Pericardium fibroblast (primary cell): ENCODE data around the gene PPP2CA. TPM values are rescaled to one million over a fixed set of nuclear protein-coding genes. Genes with fewer than 3 reads are reported as not detected.

Source experiments
- total RNA-seq: library from RNA; depleted of rRNA; stranded (reverse); fragments of >200 nt; gene quantifications from 2 replicates; pipeline ENCODE4 v1.2.3, GENCODE V29; 2015

The PPP2CA gene
- total RNA-seq, result 110 and 136 TPM in 2 replicates

GRCh38 chr5:134225780-134226440 lies at the start of gene PPP2CA:
Gene PPP2CA, minus strand, starts transcription at chr5:134226073. Its CDS starts 212 bp downstream, at chr5:134225861.

DNA sequence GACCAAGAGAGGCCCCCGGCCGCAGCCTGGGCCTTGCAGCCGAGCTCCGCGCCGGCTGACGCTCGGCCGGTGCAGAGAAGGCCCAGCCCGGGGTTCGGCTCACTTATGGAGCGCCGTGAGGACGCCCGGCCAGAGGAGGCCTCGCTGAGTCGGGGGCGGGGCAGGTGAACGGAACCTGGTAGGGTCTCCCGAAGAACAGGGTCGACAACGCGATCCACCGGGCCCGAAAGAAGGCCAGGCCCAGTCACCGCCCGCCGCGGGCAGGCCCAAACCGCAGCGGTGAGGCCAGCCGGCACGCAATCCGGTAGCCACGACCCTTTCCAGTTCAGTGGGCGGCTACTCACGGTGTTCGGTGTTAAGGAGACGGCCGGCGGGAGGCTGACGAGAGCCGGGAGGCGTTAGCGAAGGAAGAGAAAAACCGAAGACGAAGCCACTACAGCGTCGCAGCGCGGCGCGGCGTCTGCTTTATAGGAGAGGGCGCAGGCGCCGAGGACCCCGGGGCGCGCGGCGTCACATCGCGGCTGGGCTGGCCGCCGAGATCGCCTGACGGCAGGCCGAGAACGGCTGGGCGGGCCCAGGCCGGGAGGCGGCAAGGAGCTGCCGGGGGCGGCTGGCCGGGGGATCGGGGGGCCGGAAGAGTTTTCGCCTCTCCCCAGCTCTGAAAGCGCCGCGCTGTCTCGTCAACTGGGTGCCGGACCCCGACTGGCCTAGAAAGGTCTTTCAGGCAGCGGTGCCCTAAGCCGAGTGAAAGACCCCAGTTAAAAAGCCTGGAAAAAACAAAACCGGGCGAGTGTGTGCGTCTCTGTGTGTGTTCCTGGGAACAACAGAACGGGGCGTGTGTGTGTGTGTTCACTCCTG lies 49.1 kb downstream of the PPP2CA start, which contains the start of gene SKP1:
Gene SKP1, minus strand, starts transcription at position 440 of the 858 bp plus-strand sequence. CDS start 2,928 bp downstream, outside the sequence.

Other genes starting within 250 kb of the PPP2CA start
- gene VDAC1, start 221.1 kb downstream of the PPP2CA start, total RNA-seq, result 185 and 237 TPM in 2 replicates
- gene TCF7, start 111.4 kb downstream of the PPP2CA start, total RNA-seq, result 0.09 and 0.23 TPM in 2 replicates
- 117 and 265 TPM in 2 replicates for gene SKP1, start 49.1 kb downstream of the PPP2CA start, total RNA-seq
- 0.47 and 2.4 TPM in 2 replicates for gene CDKL3, start 141.1 kb upstream of the PPP2CA start, total RNA-seq
- 13.0 and 23.0 TPM in 2 replicates for gene UBE2B, start 145.5 kb upstream of the PPP2CA start, total RNA-seq
- gene CDKN2AIPNL, start 185.8 kb upstream of the PPP2CA start, total RNA-seq, result 18.8 and 25.3 TPM in 2 replicates